Type B pancreatic cell (in vitro differentiated cells): ENCODE measurements around the gene MAGI1. TPM values are rescaled to one million over a fixed set of nuclear protein-coding genes. Genes with fewer than 3 reads are reported as not detected.

Source experiments
- DNase-seq: peaks from one replicate; pipeline ENCODE4 v3.0.0; 2021; ENCODE audit warnings: mixed read lengths; ENCODE audit not compliant: unreplicated experiment; ENCODE audit errors: extremely low spot score
- H3K27ac Mint-ChIP-seq: 2 replicates; pipeline ENCODE4 v1.8.0; 2021; ENCODE audit warnings: mild to moderate bottlenecking, mixed read lengths
- H3K27me3 Mint-ChIP-seq: 2 replicates; pipeline ENCODE4 v1.8.0; 2021; ENCODE audit warnings: mixed read lengths
- H3K36me3 Mint-ChIP-seq: 2 replicates; pipeline ENCODE4 v1.8.0; 2021; ENCODE audit warnings: mixed read lengths
- H3K4me1 Mint-ChIP-seq: one replicate; pipeline ENCODE4 v1.8.0; 2021; ENCODE audit warnings: mixed read lengths; ENCODE audit not compliant: unreplicated experiment
- H3K4me3 Mint-ChIP-seq: 2 replicates; pipeline ENCODE4 v1.8.0; 2021; ENCODE audit warnings: mild to moderate bottlenecking, mixed read lengths
- H3K9me3 Mint-ChIP-seq: 2 replicates; pipeline ENCODE4 v1.8.0; 2021; ENCODE audit warnings: mixed read lengths
- total RNA-seq: library from RNA; stranded (reverse); gene quantifications from 2 replicates; pipeline ENCODE4 v1.2.1, GENCODE V29; 2021; ENCODE audit warnings: low replicate concordance
- TF ChIP-seq, protein P1 (sequence below): fragments of 200-600 bp; sonication (generic); conservative IDR thresholded peaks from 2 replicates; pipeline ENCODE4 v1.5.0; 2021; ENCODE audit warnings: antibody characterized with exemption, mild to moderate bottlenecking

Gene MAGI1
- total RNA-seq, 1 donor from 2014 or later: 53.1 TPM

DNA sequence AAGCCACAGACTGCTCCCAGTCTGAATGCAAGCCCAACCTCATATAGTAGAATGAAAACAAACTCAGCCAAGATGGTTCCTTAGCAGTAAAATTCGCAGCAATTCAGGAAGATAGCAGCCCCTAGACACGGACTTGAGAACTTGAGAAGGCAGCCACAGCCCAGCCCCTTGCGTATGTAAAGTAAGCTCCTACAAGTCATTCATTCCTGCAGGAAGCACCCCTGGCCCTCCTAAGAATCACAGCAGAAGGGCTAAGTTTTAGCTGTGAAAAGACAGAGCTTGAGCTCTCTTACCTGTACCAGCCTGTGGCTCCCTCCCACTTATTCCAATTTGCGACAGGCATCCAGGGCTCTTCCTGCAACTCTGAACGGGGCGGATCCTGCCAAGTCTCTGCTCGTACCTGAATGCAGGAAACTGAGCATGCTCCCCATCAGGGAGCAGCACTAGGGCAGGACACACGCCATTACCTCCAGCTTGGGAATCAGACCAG, 136.4 kb downstream of the MAGI1 start:
- Mint-ChIP-seq H3K4me1 (peaks cover 32% of the 10 kb centered on the region), H3K4me3 (peak overlapping the region; percentile 79)
- no peak for DNase-seq

DNA sequence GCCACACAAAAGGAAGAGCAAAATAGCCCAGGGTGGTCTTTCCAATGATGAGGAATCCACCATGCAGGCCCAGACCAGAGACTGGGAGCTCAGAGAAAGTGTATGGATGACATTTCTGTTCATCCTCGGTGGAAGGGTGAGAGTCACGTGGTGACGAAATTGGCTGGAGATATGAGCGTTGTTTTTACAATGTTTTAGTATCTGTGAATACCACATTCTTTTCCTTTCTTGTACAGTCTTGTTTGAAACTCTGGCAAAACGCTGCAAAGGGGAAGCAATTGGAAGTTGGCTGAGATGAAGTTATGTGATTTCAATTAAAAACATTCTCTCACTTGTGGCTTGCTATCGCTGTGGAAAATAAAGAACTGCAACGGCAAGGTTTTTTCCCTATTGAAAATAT, 137.5 kb downstream of the MAGI1 start:
- TF ChIP-seq, protein P1, sequence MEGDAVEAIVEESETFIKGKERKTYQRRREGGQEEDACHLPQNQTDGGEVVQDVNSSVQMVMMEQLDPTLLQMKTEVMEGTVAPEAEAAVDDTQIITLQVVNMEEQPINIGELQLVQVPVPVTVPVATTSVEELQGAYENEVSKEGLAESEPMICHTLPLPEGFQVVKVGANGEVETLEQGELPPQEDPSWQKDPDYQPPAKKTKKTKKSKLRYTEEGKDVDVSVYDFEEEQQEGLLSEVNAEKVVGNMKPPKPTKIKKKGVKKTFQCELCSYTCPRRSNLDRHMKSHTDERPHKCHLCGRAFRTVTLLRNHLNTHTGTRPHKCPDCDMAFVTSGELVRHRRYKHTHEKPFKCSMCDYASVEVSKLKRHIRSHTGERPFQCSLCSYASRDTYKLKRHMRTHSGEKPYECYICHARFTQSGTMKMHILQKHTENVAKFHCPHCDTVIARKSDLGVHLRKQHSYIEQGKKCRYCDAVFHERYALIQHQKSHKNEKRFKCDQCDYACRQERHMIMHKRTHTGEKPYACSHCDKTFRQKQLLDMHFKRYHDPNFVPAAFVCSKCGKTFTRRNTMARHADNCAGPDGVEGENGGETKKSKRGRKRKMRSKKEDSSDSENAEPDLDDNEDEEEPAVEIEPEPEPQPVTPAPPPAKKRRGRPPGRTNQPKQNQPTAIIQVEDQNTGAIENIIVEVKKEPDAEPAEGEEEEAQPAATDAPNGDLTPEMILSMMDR: no peak
- Mint-ChIP-seq H3K27ac (no peak overlapping the region), H3K4me3 (peak overlapping the region; percentile 2)

More for the DNA sequence above, 136.4 kb downstream of the MAGI1 start:
- peak overlapping the region; percentile 73 for H3K27ac Mint-ChIP-seq
- no peaks in the 10 kb centered on the region for H3K9me3 Mint-ChIP-seq
- TF ChIP-seq, protein P1: no peak
- H3K36me3 Mint-ChIP-seq: no peaks in the 10 kb centered on the region
- no peaks in the 10 kb centered on the region for H3K27me3 Mint-ChIP-seq

DNA sequence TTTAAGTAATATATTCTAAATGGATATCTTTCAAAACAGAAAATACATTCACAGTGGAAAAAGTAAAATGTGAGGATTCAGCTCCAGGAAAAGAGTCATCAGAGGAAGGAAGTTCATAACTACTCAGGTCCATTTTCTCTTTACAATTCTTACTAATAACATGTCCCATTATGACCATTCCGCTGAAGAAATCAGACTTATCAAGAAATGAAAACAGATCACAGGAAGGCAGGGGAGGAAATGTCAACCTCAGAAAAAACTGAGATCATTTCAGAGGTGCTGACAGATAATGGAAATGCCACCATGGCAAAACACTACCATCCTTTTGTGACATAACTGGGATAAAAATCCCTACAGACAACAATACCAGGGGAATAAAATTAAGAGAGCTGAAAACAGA, 139.5 kb downstream of the MAGI1 start:
- Mint-ChIP-seq H3K4me1 (peaks cover 16% of the 10 kb centered on the region), H3K4me3 (no peak overlapping the region), H3K27me3 (no peaks in the 10 kb centered on the region), H3K9me3 (no peaks in the 10 kb centered on the region), H3K36me3 (no peaks in the 10 kb centered on the region), H3K27ac (no peak overlapping the region)
- no peak for DNase-seq
- TF ChIP-seq, protein P1: no peak

More for the DNA sequence above, 137.5 kb downstream of the MAGI1 start:
- Mint-ChIP-seq H3K27me3 (no peaks in the 10 kb centered on the region), H3K36me3 (no peaks in the 10 kb centered on the region), H3K9me3 (no peaks in the 10 kb centered on the region), H3K4me1 (peaks cover 31% of the 10 kb centered on the region)
- DNase-seq: no peak

GRCh38 chr3:65897766-65898165, 141.0 kb downstream of the MAGI1 start:
- no peak overlapping the region for H3K4me3 Mint-ChIP-seq
- no peaks in the 10 kb centered on the region for H3K36me3 Mint-ChIP-seq
- DNase-seq: no peak
- H3K27ac Mint-ChIP-seq: no peak overlapping the region
- TF ChIP-seq, protein P1: no peak
- H3K27me3 Mint-ChIP-seq: no peaks in the 10 kb centered on the region
- H3K9me3 Mint-ChIP-seq: no peaks in the 10 kb centered on the region
- peaks cover 15% of the 10 kb centered on the region for H3K4me1 Mint-ChIP-seq

- TF ChIP-seq, protein P1: no peak
- no peak overlapping the region for H3K4me3 Mint-ChIP-seq
- peaks cover 4% of the 10 kb centered on the region for H3K4me1 Mint-ChIP-seq
- no peak overlapping the region for H3K27ac Mint-ChIP-seq
- DNase-seq: no peak
- no peaks in the 10 kb centered on the region for H3K36me3 Mint-ChIP-seq
- H3K27me3 Mint-ChIP-seq: no peaks in the 10 kb centered on the region
- no peaks in the 10 kb centered on the region for H3K9me3 Mint-ChIP-seq
Measured at GRCh38 chr3:65896321-65896720, 142.4 kb downstream of the MAGI1 start.
